Stimulated activated CD4-positive, alpha-beta T cell treated with anti-CD3 and anti-CD28 coated beads, TNF-alpha, amount 100 ng/mL, for 24 hours (primary cell): ENCODE results near the gene COPZ1.

Source experiments
- DNase-seq, 3 experiments: peaks; one replicate each; pipeline ENCODE4 v3.0.0-alpha.2; 2020; ENCODE audit warnings: low read depth in 3 of 3

The COPZ1 gene

DNA sequence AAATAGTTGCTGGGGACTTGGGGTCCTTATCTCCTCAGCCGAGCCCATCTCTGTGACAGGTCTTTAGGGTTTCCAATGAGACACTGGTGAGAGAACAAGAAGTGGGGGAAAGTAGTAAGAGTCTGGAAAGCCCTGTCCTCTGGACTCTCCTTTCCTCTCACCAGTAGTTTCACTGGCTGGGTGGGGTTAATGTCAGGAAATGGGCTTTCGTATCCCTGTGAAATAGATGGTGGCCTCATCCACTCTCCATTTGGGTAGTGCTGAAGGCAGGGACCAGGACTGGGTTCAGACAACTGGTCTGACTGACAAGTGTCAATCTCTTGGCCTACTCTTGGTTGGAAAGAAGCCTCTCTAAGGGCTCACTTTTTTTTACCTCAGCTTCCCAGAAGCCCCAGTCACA lies 52.1 kb downstream of the COPZ1 start:
- DNase-seq, result no peak

GRCh38 chr12:54377797-54378515 lies 53.0 kb downstream of the COPZ1 start:
- DNase-seq, result no peak

DNA sequence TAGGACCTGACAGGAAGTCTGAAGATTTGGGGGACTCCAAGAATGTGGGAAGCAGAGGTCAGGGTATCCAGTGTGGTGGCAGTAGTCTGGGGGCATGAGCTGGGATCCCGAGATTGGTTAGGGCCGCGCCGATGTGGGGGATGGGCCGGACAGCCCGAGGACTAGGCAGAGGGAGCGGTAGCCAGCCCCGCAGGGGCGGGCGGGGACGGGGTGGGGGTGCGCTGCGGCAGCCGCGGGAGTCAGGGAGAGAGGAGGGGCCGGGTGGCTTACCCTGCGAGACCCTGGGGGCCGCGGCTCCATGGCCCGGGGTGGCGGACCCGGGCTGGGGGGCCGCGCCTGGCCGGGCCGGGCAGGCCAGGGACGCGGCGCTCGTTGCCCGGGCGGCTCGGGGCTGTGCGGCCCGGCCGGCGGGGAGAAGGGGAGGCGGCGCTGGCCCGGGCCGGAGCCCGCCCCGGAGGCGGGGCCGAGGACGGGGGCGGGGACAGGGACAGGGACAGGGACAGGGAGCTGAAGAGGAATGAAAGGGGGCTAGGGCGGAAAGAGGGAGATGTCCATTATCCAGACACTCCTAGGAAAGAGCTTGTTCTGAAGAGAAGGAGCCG lies 54.0 kb downstream of the COPZ1 start:
- no peak for DNase-seq

DNA sequence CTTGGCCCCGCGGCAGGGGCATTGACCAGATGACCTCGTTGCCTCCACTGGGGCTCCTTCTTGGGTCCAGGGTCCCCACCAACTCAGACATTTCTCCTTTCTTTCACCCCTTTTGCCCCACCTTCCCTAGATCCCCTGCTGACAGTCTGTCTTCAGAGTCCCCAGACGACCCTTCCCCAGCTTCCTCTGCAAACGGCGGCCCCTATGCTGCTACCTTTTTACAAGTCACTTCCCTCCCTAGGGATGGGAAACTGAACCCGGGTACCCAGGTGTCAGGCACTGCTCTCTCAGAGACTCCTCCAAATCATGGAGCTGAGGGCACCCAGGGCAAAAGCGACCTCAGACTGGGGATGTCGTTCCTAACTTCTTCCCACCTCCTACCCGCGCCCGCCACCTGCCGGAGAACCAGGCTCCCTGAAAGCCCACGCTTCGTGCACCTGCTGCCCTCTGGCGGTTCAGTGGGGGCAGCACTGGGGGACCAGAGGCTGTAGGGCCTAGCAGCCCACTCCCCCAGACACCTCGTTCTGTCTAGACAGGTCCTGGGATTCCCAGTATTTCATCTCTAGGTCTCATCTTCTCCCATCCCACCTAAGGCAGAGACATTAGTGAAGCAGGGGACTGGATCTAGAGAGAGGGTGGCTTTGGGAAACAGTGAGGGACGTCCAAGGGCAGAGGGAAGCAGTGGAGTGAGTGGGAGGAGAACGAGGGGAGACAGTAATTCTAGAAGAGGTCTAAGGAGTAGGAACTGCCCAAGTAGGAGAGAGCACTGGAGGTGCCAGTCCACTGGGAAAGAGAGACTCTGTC lies 54.7 kb downstream of the COPZ1 start:
- DNase-seq, result peak; percentile 80 to 90 (median 84)

GRCh38 chr12:54381136-54381535 lies 56.2 kb downstream of the COPZ1 start:
- no peak for DNase-seq

DNA sequence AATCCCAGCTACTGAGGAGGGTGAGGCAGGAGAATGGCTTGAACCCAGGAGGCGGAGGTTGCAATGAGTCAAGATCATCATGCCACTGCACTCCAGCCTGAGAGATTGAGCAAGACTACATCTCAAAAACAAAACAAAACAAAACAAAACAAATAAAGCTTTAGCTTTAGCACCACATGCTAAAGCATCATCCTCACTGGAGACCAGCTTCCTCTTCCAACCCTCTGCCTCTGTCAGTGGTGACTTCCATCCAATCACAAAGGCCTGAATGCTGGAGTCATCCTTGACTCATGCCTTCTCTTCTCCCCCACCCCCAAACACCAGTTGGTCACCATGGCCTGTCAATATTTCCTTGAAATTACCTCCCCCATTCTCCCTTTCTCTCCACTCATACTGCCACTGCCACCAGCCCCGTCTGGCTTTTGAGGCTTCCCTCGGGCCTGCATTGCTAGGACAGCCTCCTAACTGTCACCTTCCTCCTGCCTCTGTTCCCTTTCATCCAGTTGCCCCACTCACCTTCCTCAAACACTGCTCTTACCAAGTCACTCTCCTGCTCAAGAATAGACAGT lies 58.2 kb downstream of the COPZ1 start:
- DNase-seq, result peak in 1 of 3 experiments; percentile 28

DNA sequence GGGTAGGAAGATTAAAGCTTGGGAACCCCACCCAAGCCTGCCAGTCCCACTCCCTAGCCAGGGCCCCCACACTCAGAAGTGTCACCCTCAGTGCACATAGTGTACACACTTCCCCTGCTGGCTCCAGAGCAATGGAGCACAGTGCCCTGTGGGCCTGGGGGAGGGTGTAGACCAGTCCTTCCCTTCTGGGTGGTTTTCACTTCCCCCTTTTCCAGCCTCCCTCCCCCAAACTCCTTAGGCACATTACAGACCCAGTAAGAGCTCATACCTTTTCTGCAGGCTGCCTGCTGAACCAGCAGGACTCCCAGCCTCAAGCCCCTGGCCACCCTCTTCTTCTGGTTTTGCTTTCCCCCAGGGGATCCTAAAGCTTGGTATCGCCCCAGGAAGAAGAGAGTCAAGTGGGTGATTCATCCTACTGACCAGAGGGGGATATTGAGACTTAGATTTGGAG lies 59.7 kb downstream of the COPZ1 start, which contains the start of gene ZNF385A:
ZNF385A (minus strand) TSS at position 143 of the 451 bp plus-strand sequence. CDS start 219 bp downstream, outside the sequence.
- DNase-seq, result no peak

- DNase-seq, result no peak
Observed at GRCh38 chr12:54385251-54385914, 60.5 kb downstream of the COPZ1 start.

DNA sequence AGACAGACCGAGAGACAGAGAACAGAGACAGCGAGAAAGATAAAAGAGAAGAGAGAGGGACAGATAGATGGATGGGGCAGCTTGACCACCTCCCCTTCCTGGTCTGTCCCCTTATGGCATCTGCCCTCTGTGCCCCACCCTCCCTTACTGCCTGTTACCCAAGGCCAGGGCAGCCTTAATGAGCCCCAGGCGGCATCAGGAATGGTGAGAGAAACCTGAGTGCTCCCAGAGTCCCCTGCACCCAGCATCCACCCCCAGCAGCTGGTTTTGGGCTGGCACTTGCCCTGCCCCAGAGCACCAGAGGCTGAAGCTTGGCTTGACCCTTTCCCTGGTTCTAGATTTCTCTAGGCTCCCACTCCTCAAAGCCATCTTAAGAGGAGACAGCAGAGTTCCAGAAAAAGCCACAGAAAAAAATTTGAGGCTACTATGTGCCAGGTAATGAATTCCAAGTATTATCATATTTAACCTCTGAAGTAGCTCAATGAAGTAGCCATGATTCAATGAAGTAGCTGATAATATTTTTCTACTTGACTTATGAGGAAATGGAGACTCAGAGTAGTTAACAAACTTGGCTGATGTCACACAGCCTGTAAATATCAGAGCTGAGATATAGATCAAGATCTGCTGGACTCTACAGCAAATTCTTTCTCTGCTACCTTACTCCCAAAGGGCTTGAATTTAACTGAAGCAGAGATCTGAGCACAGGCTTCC lies 61.6 kb downstream of the COPZ1 start:
- no peak for DNase-seq

- no peak for DNase-seq
Observed at GRCh38 chr12:54387114-54387467, 62.2 kb downstream of the COPZ1 start.

DNA sequence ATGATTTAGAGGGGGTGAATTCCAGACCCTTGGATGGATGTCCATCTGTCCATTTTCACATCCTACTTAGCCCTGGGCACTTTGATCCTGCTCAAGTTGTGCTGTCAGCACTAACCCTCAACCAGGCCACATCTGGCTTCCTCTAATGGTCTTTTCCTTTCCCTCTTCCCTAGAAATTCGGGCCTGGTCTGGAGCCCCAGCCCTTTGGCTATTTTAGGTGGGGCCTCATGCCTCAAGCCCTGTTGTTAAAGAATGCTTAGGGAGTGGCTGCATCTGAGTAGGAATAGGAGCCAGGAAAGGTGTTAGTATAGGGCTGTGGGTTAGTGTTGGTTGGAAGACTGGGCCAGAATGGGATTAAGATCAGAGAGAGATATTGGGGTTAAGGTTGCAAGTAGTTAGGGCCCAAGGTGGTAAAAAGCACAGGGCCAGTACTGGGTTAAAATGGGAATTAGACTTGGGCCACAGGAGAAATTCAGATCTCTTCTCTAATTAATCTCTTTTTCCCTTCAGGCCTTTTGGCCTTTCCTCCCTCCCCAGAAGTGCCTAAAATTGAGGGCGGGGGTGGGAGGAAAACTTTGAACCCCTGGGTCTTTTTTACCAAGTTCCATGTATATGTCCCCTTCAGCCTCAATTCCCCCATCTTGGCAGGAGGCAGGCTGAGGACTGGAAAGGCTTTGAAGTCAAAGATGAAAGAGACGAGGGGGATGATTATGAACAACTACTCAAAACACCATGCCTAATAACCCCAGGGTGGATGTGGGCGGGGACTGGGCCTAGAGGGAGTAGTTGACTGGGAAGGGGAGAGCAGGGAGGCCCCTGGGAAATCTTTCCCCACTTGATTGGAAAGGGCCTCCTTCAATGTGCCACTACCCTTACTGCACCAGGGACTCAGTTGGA lies 63.6 kb downstream of the COPZ1 start:
- DNase-seq, result no peak

- DNase-seq, result no peak
Observed at GRCh38 chr12:54389134-54389508, 64.2 kb downstream of the COPZ1 start.

GRCh38 chr12:54389607-54390175 lies 64.8 kb downstream of the COPZ1 start:
- no peak for DNase-seq

DNA sequence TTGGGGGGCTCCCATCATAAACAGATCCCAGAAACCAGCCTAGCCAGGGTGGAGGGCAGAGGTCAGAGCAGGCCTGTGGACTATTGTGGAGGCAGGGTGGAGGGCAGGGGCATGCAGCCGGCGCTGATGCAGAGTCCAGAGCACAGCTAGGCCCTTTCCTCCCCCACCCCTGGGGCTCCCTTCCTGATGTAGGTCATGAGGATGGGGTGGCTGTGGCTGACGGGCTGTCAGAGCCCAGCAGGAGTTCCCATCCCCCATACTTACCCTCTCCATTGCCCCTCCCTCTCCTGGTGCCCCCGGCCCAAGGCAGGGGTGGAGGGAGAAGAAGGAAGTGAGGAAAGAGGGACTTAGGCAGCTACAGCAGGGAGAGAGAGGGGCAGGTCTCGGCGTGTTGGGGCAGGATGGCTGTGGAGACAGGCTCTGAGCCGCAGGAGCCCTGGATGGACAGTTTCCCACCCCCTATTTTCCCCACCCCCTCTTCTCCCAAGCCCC lies 65.3 kb downstream of the COPZ1 start:
- DNase-seq, result no peak

GRCh38 chr12:54390668-54391551 lies 66.0 kb downstream of the COPZ1 start:
- DNase-seq, result peak; percentile 32 to 72 (median 50)

- DNase-seq, result no peak
Observed at GRCh38 chr12:54392485-54393206, 67.7 kb downstream of the COPZ1 start.

DNA sequence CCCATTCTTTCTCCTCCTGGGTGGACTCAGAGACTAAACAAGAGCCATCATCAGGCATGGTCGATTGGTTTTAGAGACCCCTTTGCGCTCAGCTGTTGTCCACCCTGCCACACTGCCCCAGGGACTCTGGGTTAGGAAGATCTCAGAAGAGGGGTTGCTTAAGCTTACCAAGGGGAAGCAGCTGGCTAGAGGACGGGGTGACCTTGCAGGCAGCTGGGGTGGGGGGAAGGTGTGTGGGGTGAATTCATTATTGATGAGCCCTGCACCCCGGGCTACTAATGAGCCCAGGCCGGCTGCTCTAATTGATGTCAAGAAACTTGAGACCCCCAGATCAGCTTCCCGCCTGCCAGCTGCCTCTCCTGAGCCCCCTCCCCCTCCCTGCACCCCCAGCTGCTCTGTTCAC lies 68.3 kb downstream of the COPZ1 start:
- no peak for DNase-seq

DNA sequence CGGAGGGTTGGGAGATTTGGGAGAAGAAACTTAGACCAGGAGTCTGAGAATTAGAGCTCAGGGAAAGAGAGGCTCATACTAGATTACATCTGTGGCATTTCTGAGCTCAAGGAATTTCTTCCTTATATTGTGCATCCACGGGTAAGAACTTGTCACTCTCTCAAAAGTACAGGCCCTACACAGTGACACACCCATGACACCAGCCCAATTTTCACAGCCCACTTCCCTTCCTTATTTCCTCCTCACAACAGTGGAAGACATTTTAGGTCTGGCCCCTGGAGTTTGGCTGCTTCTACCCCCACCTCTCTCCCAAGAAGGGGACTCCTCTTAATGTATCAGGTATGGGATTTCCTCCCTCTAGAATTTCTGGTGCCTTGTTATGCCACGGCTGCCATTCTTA lies 68.8 kb downstream of the COPZ1 start:
- no peak for DNase-seq
